HG03378 (cell line): ENCODE results near the gene MACROD2.

Experiments used
- ATAC-seq: cut with Tn5 transposase; IDR thresholded peaks from one replicate; pipeline ENCODE4 v1.9.1; 2021; ENCODE audit warnings: mild to moderate bottlenecking, moderate library complexity; ENCODE audit not compliant: unreplicated experiment

MACROD2 gene

DNA sequence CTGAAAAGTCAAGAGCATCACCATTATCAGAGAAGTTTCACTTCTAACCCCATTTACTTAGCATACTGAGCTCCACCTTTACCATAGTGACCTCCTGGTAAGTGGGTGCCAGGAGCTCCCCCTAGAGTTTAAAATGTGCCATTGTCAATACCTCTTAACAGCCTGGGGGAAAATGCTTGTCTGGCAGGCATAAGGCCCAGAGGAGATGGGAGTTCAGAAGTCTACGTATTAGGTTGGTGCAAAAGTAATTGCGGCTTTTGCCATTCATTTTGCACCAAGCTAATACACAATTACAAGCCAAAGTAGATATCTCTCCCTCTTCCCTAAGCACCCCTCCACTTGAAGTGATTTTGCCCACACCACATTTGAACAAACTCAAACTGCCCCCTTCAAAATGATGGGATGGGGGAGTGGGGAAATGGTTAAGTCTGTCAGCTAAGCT is 1658.9 kb downstream of the MACROD2 start:
- ATAC-seq: peak; percentile 97

DNA sequence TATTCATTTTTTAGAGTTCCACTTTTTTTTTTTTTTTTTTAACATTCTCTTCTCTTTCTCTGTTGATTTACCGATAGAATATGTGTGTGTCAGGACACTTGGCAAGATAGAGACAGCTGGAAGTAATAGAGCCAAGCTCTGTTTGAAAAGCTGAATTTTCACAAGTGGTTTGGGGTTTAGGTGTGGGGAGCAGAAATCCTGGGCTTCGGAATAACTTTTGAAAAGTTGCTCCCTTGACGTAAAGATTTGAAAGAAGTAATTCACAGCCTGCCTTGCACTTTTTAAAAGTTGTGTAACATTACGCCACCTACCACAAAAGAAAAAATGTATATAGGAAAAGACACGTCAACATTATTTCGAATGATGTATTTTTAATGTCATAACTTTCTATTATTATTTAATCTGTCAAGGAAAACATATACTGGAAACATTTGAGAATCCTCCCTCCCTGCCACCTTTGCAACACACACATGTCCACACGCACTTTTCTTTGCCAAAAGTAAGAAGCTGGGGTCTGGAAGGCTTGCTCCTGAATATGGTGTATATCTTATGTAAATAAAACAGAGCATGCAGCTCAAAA is 1660.1 kb downstream of the MACROD2 start:
- ATAC-seq: no peak

DNA sequence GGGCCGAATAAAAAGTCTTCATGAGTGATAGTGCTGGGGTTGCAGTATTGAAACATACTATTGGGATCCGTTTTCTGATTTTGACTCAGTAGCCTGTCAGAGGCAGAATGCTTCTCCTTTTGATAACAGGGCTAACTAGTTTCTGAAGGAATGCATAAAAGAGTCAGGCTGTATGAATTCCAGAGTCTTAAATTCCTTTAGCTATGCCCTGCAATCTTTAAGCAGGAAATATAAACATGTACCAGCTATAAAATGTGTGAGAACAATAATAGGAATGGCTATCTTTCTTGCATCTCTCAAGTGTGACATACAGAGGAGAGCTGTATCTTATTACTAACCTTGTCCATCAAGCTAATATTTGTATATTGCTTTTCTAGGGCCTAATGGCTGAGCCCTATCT is 1660.8 kb downstream of the MACROD2 start:
- no peak for ATAC-seq

DNA sequence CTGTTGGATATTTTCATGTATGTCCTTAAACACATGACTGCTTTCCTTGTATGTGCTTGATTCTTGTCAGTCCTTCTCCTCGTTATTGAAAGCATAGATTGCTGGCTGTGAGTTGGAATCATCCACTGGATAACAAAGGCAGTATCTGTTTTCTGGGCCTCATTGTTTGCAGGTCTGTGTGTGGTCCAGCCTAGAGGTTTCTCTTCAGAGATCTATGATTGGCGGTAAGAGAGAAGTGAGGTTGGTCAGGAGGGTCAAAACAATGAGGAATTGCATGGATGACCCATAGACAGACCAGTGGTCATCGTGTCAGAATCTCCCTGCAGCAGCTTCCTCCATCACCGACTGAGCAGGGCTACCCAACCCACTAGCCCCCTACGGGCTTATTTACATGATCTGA is 1663.0 kb downstream of the MACROD2 start:
- ATAC-seq: no peak

DNA sequence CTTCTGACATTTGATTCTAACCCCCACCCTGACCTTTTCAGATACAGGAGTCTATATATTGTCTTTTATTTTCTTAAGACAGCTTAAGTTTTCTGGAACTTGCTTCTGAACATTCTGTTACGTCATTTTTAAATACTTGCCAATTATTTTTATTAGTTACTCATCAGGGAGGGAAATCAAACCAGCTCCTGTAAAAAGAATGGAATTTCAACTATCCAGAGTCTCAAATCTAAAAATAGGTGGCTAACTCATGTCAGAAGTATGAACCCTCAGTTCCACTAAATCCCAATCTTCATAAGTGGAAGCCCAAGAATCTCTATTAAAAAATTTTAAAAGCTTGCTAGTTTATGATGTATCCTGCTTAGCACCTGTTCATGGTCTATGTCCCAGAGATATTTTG is 1677.9 kb downstream of the MACROD2 start:
- no peak for ATAC-seq

DNA sequence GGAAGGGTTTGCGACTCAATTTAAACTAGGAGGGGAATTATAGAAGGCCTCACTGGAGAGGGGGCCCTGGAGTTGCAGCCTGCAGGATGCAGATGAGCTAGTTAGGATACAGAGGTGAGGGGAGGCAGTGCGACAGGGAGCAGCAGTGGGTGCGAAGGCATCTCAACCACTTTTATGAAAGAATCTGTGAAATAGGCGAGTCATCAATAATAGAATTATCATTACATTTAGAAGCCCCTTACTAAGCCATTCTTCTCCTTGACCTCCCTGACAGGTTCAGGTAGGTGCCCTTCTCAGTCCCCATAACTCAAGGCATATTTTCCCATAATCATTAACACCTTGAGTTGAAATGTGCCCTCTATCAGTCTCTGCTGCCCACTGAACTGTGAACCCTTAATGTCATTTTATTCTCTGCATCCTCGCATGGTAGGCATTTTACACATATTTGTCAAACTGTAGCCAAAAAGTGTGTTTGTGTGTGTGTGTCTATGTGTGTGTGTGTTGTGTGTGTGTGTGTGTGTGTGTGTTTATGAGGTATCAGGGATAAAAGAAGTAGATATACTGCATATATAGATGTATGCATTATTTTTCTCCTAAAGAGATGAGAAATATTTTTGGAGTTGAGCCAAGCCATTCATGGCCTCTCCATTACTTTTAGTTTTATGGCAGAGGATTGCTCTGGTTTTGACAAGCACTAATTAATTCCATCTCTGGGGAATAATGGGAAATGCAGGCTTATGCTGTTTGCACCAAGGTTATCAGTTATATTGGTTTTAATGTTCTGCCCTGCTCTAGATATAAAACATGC is 1679.1 kb downstream of the MACROD2 start:
- no peak for ATAC-seq

DNA sequence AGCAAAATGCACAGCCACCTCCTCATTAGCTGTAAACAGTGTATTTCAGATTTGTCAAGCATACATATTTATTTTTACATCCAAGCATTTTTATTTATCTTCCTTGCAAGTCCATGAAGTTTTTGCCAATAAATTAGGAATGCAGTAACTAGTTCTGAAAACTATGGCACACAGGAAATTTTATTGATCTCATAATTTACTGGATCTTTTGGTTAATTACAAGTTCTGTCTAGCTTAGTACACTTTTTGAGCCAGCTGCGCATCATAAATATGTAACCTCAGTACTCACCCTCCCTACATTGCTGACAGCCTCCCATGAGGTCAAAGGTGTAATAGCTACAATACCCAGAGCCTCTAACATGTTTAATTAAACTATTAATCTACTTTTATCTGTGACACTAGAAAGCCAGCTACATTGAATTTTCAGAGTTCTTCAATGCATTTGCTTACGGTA is 1679.8 kb downstream of the MACROD2 start:
- ATAC-seq: no peak

DNA sequence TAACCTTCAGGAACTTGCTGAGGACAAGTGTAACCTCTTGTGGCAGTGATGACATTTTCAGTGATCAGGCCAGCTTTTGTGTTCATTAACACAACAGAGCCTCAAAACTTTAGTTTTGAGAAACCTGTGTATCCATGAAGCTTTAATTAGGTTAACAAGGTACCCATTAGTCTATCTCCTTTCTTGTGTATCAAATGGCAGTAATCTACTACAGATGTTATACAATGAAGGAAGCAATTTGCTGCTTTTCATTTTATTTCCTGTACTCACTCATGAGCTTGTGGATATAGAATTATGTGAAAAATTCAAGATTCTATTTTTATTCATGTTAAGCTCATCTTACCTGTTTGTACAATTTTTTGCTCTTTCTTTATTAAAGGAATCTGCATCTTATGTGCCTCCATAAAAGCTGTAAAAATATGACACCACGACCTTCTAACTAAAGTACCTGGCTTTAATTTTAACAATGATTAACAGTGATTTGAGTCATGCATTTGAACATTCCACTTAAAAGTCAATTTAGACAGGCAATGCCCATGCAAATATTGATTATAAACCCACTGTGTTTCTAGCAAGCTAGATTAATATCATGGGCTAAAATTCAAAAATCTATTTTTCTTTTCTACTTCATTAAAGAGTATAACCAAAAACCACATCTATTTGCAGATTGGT is 1680.6 kb downstream of the MACROD2 start:
- ATAC-seq: no peak

DNA sequence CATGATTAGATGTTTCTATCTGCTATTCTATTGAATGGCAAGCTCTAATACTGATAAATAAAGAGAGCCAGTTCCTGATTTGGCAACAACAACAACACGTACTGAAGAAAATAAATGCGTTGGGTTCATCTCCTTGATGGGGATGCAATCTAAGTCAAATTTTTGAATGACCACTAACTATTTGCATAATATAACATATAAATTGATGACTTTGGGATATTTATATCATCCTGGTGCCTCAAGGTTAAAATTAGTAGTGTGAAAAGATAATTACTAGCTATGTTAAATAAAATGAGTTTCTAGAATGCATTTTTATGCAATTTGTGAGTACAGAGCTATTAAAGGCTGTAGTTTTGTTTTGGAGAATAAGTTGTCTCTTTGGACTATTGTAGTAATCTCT is 1681.5 kb downstream of the MACROD2 start:
- no peak for ATAC-seq

DNA sequence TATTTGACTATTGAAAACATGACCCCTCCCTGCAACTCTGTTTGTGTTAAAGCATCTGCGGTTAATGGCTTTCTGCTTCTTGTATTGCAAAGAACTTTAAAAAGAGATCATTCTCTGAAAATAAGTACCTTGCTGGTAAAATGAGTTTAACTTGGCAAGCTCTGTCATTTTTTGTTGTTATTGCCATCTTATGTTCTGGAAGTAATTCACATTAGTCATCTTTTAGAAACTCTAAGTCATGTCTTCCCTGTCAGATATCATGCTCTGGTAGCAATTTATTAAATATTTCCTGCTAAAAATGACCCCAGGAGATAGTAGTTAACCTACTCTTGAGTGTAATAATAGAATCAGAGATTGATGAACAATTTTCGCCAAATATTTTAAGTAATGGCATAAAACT is 1687.4 kb downstream of the MACROD2 start:
- ATAC-seq: no peak

DNA sequence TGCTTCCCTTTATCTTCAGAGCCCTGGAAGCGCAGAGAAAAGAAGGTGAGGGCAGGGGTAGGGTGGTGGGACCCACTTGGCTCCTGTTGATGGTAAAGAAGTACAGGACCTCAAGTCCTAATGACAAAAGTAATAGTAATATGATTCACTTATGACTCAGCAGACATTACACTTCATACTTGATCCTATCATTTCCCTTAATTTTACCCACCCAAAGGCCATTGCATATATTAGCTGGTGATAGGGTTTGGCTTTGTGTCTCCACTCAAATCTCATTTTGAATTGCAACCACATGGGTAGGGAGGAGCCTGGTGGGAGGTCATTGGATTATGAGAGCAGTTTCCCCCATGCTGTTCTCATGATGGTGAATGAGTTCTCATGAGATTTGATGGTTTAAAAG is 1697.3 kb downstream of the MACROD2 start:
- ATAC-seq: no peak

DNA sequence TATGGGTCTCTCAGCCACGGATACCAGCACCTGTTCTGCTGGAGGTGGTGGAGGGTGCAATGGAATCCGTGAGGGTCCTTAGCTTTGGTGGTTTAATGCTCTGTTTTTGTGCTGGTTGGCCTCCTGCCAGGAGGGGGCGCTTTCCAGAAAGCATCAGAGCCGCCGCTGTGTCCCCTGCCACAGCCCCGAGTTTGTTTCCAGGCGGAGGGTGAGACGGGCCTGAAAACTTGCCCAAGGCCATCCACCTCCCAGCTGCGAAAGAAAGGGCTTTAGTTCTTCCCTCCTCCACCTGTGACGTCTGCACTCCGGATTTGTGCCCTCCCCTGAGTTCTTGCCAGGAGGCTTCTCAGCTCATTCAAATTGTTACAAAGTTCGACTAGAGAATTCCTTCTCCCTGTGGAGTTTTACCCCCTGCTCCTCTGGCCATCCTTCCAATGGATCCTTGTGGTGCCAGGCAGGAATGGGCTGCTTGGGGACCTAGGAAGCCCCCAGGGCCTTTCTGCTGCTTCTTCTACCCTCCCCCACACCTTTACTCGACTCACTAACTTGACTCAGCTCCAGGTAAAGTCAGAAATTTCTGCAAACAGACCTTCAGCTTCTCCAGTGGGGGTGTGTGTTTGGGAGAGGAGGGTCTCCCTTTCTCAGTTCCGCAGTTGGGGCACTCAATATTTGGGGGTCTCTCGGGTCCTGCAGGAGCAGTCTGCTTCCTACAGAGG is 1704.3 kb downstream of the MACROD2 start:
- no peak for ATAC-seq

DNA sequence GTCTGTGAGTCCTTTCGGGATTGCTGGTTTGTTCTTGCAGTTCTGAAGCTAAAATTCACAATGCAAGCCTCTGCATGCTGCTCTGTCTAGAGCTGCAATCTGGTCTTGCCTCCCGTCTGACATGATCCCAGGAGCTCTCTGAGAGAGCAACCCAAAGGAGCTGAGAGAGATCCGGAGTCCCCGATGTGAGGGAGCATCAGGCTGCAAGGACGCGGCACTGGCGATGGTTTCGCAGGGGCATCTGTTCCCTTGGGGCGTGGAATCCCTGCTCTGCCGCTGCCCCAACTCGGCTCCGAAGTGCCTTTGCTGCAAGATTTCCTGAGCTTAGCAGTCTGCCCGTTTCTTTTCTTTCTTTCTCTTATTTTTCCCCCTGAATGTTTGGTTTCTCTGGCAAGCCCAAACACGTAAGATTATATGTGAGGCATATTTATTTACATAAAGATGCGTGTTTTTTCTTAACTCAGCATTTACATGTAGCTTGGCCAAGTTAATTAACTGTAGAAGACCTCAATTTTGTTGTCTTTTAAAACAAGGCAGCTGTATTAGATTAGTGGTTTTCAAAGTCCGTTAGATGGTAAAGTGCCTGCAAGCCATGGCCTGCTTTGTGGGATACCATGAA is 1704.9 kb downstream of the MACROD2 start:
- no peak for ATAC-seq

DNA sequence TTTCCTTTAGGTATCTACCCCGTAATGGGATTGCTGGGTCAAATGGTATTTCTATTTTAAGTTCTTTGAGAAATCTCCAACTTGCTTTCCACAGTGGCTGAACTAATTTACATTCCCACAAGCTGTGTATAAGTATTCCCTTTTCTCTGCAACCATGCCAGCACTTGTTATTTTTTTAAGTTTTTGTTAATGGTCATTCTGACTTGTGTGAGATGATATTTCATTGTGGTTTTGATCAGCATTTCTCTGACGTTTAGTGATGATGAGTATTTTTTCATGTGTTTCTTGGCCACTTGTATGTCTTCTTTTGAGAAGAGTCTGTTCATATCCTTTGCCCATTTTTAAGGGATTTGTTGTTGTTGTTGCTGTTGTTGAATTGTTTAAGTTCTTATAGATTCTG is 1706.8 kb downstream of the MACROD2 start:
- ATAC-seq: no peak

DNA sequence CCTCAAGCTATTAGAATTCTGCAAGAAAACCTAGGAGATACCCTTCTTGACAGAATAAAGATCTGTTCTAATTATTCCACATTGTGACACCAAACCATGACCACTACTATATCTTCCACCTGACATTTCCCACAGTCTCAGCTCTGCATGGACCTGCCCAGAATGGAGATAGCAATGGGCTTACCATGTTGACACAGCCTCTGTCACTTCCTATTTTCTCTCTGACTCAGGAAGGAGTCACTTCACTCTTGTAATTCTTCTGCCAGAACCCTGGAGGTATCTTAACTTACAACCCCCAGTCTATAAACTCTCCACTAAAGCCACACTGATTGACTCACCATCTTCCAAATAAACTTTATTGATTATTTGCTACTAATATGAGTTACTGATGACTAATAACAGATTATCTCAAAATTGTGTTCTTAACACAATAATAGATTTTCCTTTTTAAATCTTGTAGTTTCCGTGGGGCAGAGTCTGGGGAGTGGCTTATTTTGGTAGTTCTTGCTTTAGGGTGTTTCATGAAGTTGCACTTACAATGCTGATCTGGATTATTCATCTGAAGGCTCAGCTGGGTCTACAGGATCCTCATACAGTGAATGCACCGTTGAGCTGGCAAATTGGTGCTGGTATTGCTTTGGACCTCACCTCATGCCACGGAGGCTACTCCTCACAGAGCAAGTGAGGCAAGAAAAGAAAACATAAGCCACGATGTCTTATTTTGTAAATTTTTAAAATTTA is 1708.0 kb downstream of the MACROD2 start:
- no peak for ATAC-seq

DNA sequence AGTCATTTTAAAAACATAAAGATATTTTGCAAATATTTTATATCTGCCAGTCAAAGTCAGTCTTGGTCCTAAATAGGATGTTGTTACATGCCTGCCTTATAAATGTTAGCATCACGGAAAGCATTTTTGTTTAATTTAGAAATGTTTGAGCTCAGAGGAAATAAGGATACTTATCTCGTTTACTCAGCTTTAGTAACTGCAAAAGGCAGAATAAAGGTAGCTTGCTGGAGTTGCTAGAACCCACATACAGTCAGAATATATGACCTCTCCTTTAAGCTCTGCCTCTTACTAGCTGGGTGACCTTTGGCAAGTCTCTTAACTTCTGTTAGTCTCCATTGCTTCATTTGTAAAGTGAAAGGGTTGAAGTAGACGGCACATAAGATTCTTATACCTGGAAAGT is 1710.7 kb downstream of the MACROD2 start:
- no peak for ATAC-seq

DNA sequence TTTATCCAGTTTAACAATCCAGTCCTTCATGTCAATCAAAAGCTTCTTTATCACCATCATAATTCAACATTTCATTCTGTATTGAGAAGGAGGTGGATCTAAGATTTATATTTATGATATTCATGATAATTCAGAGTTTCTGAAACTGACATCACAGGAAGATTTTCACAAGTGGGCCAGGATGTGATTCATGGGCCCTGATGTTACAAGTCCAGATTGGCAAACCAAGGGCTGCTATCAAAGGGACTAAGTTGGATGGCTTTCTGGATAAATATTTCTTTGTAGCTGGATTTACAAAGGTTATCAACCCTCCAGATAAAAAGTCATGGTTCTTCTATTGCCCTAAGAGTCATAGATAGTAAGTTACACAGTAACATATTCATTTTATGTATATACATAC is 1711.4 kb downstream of the MACROD2 start:
- ATAC-seq: no peak

DNA sequence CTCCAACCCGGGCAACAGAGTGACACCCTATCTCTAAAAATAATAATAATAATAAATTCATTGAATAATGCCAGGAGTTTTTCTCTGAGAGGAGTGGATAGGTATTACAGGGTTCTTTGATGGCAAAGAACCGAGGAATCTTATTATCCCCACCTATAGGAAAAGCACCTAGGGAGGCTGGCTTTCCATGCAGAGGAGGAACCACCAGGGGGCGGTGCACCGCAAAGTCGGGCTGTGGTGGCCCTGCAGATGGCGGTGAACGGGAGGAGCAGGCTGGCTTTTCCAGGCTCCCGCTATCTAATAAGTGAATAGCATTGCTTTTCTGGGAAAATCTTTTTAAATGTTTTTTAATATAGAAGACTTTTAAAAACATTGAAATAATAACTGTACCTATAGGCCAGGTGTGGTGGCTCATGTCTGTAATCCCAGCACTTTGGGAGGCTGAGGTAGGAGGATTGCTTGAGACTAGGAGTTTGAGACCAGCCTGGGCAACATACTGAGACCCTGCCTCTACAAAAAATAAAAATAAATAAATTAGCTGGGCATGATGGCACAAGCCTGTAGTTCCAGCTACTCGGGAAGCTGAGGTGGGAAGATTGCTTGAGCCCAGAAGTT is 1713.8 kb downstream of the MACROD2 start:
- peak; percentile 74 for ATAC-seq

DNA sequence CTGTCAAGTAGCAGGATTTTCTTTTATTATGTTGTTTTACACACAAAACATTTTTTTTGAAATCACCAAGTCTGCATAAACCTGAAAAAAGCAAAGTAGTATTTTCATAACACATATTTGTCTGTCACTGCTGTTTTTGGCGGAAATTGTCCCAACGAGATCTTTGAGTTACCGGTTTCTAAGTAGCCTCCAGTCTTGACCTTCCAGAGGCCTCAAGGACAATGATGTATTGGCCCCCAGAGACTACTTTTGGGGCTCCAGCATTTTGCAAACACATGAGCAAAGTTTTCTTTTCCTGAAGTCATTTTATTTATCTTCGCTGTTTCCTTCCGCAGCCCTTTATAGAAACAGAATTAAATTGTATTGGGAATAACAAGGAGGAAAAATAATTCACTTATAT is 1715.3 kb downstream of the MACROD2 start:
- no peak for ATAC-seq

DNA sequence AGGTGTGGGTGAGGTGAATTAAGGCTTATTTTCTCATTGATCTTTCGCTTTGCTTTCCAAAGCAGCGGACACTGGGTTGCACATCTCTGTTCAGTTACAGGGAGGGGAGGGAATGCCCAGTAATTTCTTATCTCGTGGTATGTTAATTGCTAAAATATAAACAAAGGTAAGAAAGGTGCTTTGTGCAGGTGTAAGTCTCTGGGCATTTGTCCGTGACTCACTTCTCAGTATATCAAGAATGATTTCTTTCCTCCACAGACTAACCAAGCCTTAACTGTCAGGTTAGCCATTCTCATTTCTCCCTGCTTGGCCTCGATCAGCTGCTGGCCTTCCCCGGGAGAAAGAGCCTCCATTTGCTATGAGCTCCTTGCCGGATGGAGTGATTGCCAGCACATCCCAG is 1715.9 kb downstream of the MACROD2 start:
- ATAC-seq: no peak
